Neutrophil (primary cell): ENCODE data around the gene DFFB.

ENCODE experiments used
- H3K27ac ChIP-seq: fragments of 200-600 bp; sonication (generic); 2 replicates; pipeline ENCODE4 v1.5.1; 2016; ENCODE audit warnings: mild to moderate bottlenecking, moderate library complexity
- H3K27me3 ChIP-seq: fragments of 200-600 bp; sonication (generic); 2 replicates; pipeline ENCODE4 v1.6.0; 2016; ENCODE audit warnings: mild to moderate bottlenecking
- H3K36me3 ChIP-seq: fragments of 200-600 bp; sonication (generic); 2 replicates; pipeline ENCODE4 v1.5.1; 2017
- H3K4me1 ChIP-seq, 2 experiments: fragments of 200-600 bp in 1 of 2; sonication (generic) in 1 of 2; 1 replicate in 1 of 2; 2 replicates in 1 of 2; pipeline versions ENCODE4 v1.5.1 to v1.6.1; 2013 to 2016; ENCODE audit warnings: low read depth in 1 of 2, low read length in 1 of 2, mild to moderate bottlenecking in 1 of 2, moderate library complexity in 1 of 2; ENCODE audit not compliant: control insufficient read depth in 1 of 2, insufficient read depth in 1 of 2
- H3K4me3 ChIP-seq, 2 experiments: fragments of 200-600 bp in 1 of 2; sonication (generic) in 1 of 2; 1 replicate in 1 of 2; 2 replicates in 1 of 2; pipeline ENCODE4 v1.5.1; 2013 to 2016; ENCODE audit warnings: low read depth in 1 of 2, low read length in 1 of 2, mild to moderate bottlenecking in 1 of 2, moderate library complexity in 1 of 2
- H3K9me3 ChIP-seq: fragments of 200-600 bp; sonication (generic); 2 replicates; pipeline ENCODE4 v1.5.1; 2016
- TF ChIP-seq, protein P1 (sequence below): fragments of 200-600 bp; sonication (generic); IDR thresholded peaks from 2 replicates; pipeline ENCODE4 v1.5.1; 2016; ENCODE audit warnings: antibody characterized with exemption

Gene DFFB

DNA sequence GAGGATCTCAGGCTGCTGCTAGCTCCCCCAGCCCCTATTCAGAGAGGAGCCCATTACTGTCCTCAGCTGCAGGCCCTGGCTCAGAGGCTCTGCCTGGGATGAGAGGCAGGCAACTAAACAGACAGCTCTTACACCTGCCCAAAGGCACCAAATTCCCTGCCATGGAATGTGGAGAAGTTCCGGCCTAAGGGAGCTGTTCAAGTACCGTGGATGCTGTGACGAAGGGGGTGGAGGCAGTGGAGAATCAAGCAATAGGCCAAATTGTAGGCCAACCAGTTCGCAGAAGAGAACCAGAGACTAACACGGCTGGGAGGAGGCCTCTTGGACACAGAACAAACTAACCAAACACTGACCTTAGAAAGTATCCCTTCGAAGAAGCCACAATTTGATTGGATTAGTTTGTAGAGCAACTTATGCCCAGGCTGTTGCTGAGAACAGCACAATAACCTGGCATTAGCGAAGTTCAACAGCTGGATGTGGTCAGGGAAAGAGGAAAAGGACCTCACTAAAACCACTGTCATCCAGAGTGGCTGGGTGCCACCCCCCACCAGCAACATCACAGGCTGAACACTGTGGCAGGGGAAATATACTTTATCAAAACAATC is 39.2 kb downstream of the DFFB start:
- TF ChIP-seq, protein P1, sequence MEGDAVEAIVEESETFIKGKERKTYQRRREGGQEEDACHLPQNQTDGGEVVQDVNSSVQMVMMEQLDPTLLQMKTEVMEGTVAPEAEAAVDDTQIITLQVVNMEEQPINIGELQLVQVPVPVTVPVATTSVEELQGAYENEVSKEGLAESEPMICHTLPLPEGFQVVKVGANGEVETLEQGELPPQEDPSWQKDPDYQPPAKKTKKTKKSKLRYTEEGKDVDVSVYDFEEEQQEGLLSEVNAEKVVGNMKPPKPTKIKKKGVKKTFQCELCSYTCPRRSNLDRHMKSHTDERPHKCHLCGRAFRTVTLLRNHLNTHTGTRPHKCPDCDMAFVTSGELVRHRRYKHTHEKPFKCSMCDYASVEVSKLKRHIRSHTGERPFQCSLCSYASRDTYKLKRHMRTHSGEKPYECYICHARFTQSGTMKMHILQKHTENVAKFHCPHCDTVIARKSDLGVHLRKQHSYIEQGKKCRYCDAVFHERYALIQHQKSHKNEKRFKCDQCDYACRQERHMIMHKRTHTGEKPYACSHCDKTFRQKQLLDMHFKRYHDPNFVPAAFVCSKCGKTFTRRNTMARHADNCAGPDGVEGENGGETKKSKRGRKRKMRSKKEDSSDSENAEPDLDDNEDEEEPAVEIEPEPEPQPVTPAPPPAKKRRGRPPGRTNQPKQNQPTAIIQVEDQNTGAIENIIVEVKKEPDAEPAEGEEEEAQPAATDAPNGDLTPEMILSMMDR, result no peak
- peaks cover 14% of the 10 kb centered on the region for H3K36me3 ChIP-seq
- no peaks in the 10 kb centered on the region for H3K27me3 ChIP-seq
- H3K4me3 ChIP-seq, result no peak overlapping the region
- H3K27ac ChIP-seq, result no peak overlapping the region
- H3K9me3 ChIP-seq, result no peaks in the 10 kb centered on the region
- peaks cover 14 to 16% of the 10 kb centered on the region in 2 experiments for H3K4me1 ChIP-seq

DNA sequence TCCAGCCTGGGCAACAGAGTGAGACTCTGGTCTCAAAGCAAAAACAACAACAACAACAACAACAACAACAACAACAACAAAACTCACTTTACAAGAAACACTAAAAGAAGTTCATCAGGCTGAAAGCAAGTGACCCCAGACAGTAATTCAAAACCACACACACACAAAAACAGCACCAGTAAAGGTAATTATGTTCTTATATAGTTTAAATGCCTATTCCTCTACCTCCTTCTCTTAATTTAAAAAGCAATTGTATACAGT is 41.1 kb downstream of the DFFB start:
- no peak overlapping the region for H3K27ac ChIP-seq
- H3K4me3 ChIP-seq, result no peak overlapping the region
- no peaks in the 10 kb centered on the region for H3K9me3 ChIP-seq
- H3K36me3 ChIP-seq, result peaks cover 14% of the 10 kb centered on the region
- peaks cover 14 to 16% of the 10 kb centered on the region in 2 experiments for H3K4me1 ChIP-seq
- no peaks in the 10 kb centered on the region for H3K27me3 ChIP-seq
- TF ChIP-seq, protein P1, result no peak

DNA sequence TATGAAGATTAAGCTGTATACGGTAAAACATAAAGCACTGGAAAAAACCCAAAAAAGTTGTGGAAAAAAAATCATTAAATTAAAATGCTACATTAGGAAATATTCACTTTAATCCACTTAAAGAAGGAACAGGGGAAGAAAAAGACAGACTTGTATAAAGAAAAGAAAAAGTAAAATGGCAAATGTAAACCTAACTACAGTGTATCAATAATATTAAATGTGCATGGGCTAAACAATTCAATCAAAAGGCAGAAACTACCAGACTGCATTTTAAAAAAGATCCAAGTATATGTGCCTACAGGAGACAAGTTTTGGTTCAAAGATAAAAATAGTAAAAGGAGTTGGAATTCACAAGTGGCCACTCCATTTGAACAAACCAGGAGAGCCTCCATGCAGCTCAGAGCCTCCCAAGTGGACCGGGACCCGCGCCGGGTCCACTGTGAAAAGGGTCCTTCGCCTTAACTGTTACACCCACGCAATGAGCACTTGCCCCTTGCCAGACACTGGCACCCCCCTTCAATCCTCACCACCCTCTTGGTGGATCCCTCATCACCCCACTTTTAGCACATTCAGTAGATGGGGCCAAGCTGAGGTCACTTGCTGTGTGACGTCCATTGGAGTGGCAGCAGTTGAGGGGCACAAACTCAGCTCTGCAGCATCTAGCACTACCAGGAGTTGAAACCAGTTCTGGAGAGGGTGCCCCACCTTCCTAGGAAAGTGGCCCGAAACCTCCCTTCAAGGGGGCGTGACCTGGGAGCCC is 41.9 kb downstream of the DFFB start:
- TF ChIP-seq, protein P1, result no peak
- Histone ChIP-seq H3K27ac (peak overlapping the region; percentile 97), H3K4me3 (peak overlapping the region; percentile 74 to 100)

DNA sequence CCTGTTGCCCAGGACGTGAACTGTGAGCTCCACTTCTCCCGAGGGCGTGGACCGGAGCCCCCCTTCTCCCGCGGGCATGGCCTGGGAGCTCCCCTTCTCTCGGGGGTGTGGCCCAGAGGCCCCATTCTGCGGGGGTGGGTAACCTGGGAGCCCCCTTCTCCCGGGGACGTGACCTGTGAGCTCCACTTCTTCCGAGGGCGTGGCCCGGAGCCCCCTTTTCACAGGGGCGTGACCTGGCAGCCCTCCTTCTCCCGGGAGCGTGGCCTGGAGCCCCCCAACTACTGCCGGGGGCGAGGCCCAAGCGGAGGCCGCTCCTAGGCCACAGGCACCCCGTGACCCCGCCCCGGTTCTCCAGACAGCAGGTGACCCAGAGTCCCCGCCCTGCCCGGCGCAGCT is 42.5 kb downstream of the DFFB start:
- peaks cover 11% of the 10 kb centered on the region for H3K36me3 ChIP-seq
- no peaks in the 10 kb centered on the region for H3K9me3 ChIP-seq
- H3K27me3 ChIP-seq, result no peaks in the 10 kb centered on the region
- H3K4me3 ChIP-seq, result peak overlapping the region; percentile 74 to 100
- peak overlapping the region; percentile 97 for H3K27ac ChIP-seq
- peaks cover 14 to 16% of the 10 kb centered on the region in 2 experiments for H3K4me1 ChIP-seq
- TF ChIP-seq, protein P1, result peak; percentile 23

More for the DNA sequence above, 41.9 kb downstream of the DFFB start:
- H3K9me3 ChIP-seq, result no peaks in the 10 kb centered on the region
- H3K4me1 ChIP-seq, result peaks cover 14 to 16% of the 10 kb centered on the region in 2 experiments
- H3K27me3 ChIP-seq, result no peaks in the 10 kb centered on the region
- peaks cover 14% of the 10 kb centered on the region for H3K36me3 ChIP-seq

DNA sequence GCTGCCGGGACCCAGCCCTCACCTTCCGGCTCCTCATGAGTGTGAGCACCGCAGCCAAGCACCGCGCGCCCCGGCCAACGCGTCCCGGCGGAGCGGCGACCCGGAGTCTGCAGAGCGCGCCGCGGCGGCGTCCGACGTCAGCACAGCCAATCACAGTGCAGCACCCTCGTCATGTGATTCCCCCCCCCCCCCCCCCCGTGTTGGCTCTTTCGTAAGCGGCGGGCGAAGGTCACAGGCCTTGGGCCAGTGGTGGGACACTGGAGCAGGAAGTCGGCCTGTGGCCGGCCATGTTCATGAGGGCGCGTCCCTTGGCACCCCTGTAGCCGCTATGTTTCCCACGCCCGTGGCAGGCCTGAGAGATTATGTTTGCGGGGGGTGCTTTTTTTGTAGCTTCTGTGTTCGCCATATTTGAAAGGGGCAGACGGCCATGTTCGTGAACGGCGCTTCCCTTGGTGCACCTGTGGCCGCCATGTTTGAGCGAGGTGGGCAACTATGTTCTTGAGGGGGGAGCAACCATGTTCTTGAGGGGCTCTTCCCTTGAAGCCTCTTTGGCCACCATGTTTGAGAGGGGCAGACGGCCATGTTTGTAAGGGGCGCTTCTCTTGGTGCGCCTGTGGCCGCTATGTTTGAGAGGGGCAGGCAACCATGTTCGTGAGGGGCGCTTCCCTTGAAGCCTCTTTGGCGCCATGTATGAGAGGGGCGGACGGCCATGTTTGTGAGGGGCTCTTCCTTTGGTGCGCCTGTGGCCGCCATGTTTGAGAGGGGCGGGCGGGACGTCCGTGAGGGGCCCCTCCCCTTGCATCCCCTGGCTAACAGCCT is 43.1 kb downstream of the DFFB start, which contains the start of gene C1orf174:
TSS of gene C1orf174 (minus strand) at position 123 of the 819 bp plus-strand sequence. CDS start at position 37, 86 bp downstream.
- Histone ChIP-seq H3K9me3 (no peaks in the 10 kb centered on the region), H3K36me3 (peaks cover 5% of the 10 kb centered on the region), H3K4me3 (peak within 1 kb of the TSS; percentile 74 to 100), H3K4me1 (peaks cover 15 to 16% of the 10 kb centered on the region in 2 experiments), H3K27me3 (no peaks in the 10 kb centered on the region), H3K27ac (peak within 1 kb of the TSS; percentile 97)
- TF ChIP-seq, protein P1, result peak; percentile 7
